Tibial nerve (tissue), 4 donors: ENCODE results near the gene DYNC1I1.

ENCODE experiments used
- CTCF ChIP-seq, 5 experiments: fragments of 200-600 bp in 3 of 5; fragments of 450-650 bp in 2 of 5; sonication (generic) in 3 of 5; IDR thresholded peaks; one replicate each; pipeline ENCODE4 v1.5.1; 2016 to 2019; ENCODE audit warnings: antibody characterized with exemption in 5 of 5, mild to moderate bottlenecking in 3 of 5, moderate library complexity in 2 of 5
- EP300 ChIP-seq, 2 donors: sonication (generic); formaldehyde crosslinking; IDR thresholded peaks; one replicate each; pipeline ENCODE4 v1.6.1; 2017; ENCODE audit warnings: antibody characterized with exemption in 2 of 2, mild to moderate bottlenecking in 1 of 2

- no peak for TF ChIP-seq CTCF (IDR thresholded peaks at IDR 0.05)
- no peak for TF ChIP-seq EP300 (IDR thresholded peaks at IDR 0.05)
Measured at GRCh38 chr7:96090756-96091155, 318.4 kb downstream of the DYNC1I1 start.
